HG03039 (cell line): Measurements from ENCODE around the gene XRCC1.
"Not testable (repeated sequence)": the region's sequence is repeated elsewhere in the genome, so short reads cannot be mapped to it uniquely, and the experiment has no call there.

Source experiments
- ATAC-seq: cut with Tn5 transposase; IDR thresholded peaks from one replicate; pipeline ENCODE4 v1.9.1; 2021; ENCODE audit warnings: mild to moderate bottlenecking, moderate library complexity; ENCODE audit not compliant: unreplicated experiment

The XRCC1 gene

DNA sequence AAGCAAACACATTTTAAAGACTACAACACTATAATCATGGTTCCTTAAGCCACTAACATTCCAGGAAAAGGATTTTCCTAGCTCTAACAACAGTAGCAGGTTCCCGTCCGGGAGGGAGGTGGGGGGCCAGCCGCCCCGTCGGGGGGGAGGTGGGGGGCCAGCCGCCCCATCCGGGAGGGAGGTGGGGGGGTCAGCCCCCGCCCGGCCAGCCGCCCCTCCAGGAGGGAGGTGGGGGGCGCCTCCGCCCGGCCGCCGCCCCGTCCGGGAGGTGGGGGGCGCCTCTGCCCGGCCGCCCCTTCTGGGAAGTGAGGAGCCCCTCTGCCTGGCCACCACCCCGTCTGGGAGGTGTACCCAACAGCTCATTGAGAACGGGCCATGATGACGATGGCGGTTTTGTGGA is 27.4 kb downstream of the XRCC1 start:
- ATAC-seq = not testable (repeated sequence)

DNA sequence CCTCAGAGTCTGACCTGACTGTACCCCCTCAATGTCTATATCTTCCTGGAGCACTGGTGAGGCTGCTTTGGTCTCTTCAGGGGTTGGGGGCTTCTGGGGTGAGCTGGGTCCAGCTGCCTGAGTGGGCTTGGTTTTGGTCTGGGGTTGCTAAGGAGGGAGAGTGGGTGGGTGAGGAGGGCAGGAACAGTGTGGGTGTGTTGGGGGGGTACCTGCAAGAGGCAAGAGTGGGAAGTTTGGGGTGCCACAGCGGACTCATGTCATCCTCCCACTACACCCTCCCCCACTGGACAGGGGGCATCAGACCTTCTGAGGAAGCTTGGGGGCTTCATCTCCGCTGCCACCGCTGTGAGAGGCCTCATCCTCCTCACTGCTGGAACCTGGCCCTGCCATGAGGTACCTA is 28.7 kb downstream of the XRCC1 start:
- no peak for ATAC-seq

DNA sequence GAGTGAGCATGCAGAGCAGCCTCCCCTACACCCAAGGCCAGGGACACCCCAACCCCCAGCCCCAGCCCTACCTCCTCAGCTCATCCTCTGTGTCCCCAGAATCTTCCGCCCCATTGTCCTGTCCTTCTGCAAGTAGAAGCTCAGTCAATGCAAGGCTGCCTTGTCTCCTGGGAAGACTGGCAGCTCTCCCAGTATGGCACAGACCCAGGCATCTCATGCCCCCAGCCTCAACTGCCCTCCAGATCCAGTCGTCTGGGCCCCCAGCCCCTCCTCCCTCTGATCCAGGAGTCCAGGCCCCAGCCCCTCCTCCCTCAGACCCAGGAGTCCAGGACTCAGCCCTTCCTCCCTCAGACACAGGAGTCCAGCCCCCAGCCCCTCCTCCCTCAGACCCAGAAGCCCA is 29.3 kb downstream of the XRCC1 start:
- no peak for ATAC-seq

DNA sequence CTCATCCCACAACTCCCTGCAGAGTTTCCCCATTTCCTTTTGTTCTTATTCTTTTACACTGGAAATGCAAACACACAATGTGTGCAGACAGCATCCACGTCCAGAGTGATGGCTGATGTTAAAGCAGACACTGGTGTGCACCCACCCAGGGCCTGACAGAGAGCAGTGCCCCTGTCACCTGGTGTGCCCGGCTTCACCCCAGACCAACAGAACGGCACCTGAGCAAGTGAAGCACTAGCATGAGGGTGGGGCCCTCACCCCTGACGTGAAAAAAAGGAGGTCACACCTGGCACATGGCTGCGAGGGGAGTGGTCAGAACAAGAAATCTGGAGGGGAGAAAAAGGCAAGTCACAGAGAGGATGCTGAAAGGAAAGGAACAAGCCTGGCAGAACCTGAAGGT is 30.1 kb downstream of the XRCC1 start:
- no peak for ATAC-seq

DNA sequence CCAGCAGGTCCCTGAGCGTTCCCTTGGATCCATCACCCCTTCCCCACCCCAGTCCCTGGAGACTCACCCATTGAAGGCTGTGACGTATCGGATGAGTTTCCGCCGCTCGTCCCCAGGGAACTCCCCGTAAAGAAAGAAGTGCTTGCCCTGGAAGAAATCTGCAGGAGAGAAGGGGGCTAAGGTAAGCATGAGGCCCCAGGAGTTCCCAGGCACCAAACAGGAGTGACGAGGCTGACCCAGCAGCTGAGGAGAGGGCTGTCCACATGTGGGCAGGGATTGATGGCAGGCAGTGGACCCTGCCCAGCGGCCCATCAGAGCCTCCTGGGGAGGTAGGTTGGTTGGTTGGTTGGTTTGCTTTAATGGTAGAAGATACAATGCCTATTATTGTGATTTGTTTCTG is 31.2 kb downstream of the XRCC1 start:
- no peak for ATAC-seq

DNA sequence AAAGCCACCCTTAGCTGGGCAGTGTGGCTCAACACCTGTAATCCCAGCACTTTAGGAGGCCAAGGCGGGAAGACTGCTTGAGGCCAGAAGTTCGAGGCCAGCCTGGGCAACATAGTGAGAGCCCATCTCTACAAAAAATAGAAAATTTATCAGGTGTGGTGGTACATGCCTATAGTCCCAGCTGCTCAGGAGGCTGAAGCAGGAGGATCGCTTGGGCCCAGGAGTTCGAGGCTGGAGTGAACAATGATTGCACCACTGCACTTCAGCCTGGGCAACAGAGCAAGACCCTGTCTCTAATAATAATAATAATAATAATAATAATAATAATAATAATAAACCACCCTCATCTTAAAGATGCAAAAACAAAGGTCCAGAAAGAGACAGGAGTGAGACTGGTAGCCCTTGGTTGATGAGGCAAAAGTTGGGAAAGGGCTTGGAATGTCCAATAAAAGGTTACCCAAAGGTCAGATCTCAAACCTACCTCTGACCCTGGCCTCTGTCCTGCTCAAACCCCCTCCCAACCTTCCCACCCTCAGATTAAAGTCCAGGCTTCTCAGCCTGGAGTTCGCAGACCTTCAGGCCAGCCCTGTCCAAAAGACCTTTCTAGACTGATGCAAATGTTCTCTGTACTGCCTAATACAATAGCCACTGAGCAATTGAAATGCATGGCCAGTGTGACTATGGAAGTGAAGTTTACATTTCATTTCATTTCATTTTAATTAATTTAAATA is 33.2 kb downstream of the XRCC1 start:
- ATAC-seq = no peak

DNA sequence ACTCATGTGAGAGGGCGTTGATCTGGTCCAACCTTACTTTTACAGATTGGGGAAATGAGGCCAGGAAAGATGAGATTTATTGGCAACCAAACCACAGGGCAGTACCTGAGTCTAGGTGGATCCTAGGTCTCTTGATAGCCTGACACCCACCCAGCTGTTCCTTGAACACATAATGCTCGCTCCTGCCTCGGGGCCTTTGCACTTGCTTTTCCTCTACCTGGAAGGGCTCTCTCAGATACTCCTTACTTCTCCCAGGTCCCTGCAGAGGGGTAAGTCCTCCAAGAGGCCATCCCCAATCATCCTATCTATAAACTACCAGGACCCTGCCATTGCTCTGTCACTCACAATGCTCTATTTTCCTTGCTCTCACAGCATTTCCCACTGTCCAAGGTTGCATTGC is 34.9 kb downstream of the XRCC1 start:
- no peak for ATAC-seq

DNA sequence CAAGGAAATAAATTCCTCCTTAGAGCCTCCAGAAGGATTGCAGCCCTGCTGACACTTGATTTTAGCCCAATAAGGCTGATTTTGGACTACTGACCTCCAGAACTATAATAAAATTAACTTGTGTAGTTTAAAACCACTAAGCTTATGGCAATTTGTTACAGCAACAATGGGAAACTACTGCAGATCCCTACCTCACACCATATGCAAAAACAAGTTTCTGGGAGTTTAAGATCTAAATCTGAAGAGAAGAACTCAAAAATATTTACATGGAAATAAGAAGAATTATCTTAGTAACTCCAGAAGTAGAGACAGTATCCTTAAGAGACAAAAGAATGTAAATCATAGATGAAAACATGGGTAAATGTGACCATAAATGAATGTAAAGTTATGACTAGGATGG is 36.4 kb downstream of the XRCC1 start:
- no peak for ATAC-seq

DNA sequence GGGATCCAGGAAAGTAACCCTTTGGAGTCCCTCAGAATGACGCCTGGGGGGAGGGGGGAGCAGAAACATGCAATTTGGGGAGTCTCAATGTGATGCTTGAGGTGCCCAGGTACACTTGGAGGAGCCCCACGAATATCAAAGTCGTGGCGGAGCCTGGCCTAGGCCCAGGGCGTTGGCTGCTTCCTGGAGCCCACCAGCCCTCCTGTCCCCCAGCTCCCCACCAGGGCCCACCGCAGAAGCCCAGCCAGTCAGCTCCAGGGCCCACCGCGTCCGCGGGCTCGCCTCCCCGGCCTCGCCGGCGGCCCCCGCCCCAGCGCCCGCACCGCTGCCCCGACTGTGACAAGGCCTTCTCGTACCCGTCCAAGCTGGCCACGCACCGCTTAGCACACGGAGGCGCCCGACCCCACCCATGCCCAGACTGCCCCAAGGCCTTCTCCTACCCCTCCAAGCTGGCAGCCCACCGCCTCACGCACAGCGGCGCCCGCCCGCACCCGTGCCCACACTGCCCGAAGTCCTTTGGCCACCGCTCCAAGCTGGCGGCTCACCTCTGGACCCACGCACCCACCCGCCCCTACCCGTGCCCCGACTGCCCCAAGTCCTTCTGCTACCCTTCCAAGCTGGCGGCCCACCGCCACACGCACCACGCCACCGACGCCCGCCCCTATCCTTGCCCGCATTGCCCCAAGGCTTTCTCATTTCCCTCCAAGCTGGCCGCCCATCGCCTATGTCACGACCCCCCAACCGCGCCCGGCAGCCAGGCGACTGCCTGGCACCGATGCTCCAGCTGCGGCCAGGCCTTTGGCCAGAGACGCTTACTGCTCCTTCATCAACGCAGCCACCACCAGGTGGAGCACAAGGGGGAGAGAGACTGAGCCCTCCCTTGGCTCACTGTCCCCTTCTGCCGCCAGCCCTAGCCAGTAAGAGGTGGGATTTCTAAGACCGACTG is 40.2 kb downstream of the XRCC1 start:
- ATAC-seq = no peak

DNA sequence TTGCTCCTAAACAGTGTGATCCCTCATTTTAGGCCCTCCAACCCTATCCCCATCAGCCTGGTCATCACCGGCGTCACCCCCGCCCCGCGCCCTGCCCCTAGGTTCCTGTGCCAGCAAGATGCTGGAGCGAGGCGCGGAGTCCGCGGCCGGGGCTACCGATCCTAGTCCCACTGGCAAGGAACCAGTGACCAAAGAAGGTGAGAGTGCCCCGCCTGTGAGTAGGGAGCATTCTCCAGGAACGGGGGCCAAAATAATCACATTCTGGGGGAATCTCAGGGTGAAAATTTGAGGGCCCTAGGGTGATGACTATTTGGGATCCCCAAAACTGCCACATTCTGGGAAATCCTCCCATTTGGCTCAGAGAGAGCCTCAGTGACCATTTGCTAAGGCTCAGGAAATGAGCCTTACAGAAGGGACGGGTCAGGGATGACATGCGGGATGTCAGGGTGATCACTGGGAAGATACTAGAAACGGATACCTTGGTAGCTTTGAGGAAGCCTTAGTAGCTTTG is 41.0 kb downstream of the XRCC1 start:
- ATAC-seq = no peak

DNA sequence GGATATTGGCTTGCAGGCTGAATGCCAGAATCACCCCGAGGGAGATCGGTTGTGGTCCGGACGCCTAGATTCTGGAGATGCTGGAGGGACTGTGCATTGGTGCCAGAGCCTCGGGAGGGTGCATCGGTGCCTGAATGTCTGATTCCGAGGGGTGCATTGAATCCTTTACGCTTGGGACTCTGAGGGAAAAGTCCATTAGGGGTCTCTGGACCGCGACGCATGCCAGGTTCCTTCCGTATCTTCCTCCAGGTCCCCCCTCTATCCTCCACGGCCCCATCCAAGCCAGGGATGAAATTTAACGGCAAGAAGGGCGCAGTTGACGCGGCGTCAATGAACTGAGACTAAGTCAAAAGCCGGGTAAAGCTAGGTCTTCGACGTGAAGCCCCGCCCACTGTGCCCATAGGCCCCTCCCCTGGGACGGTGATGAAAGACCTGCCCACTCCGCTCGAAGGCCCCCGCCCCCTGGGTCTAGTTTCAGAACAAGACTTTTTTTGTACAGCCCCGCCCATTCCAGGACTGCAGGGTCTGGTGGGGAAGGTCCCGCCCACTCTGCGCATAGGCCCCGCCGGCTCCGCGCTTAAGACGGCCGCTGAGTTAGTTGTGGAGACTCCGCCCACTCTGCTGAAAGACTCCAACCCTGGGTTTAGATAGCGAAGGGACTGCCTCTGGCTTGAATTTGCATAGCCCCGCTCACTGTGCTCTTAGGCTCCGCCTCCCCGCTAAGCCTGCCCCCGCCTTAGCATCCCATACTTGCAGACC is 41.6 kb downstream of the XRCC1 start:
- peak; percentile 56 for ATAC-seq

DNA sequence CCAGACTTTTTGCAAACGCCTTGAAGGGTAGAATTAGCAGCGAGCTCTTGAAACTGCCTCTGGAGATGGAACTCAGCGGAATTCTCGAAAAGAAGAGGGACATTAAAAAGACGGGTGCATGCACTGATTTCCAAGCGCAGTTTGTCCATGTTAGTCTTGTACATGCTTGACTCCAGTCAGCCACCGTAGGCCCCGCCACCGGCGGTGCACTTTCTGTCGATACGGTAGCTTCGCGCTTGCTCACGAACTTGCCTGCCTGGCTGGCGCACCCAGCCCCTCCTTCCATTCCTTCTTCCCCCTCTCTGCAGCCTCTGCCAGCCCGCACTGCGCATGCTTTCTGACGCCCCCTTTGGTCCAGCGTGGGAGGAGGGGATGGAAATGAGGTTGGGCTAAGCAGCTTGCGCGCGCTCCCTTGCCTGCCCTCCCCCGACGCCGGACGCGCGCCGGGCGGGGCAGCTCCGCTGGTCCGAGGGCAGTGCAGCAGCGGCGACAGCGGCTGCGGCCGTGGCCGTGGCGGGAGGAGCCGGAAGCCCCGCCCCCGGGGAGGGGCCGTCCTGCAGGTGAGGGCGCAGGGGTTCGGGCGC is 42.3 kb downstream of the XRCC1 start, which contains the start of gene ZNF575:
Gene ZNF575 (plus strand): TSS at position 227 of the 584 bp plus-strand sequence. CDS start 1,235 bp downstream, outside the sequence.
- peak; percentile 56 for ATAC-seq

DNA sequence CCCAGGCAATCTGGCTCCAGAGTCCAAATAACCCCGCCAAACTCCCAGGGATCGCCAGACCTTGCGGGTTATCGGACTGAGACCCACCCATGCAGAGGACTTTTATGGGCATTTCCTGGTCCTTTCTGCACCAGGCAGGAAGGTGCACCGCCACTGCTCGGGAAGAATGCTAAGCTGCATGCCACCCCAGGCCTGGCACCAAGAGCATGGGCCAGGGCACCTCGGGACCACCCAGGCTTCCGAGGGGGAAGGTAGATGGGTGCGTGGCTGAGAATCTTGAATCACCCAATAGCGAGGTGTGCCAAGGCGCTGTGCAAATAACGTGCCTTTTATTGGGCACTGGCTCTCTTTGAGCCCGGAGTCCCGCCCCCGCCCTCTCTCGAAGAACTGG is 42.8 kb downstream of the XRCC1 start:
- no peak for ATAC-seq

DNA sequence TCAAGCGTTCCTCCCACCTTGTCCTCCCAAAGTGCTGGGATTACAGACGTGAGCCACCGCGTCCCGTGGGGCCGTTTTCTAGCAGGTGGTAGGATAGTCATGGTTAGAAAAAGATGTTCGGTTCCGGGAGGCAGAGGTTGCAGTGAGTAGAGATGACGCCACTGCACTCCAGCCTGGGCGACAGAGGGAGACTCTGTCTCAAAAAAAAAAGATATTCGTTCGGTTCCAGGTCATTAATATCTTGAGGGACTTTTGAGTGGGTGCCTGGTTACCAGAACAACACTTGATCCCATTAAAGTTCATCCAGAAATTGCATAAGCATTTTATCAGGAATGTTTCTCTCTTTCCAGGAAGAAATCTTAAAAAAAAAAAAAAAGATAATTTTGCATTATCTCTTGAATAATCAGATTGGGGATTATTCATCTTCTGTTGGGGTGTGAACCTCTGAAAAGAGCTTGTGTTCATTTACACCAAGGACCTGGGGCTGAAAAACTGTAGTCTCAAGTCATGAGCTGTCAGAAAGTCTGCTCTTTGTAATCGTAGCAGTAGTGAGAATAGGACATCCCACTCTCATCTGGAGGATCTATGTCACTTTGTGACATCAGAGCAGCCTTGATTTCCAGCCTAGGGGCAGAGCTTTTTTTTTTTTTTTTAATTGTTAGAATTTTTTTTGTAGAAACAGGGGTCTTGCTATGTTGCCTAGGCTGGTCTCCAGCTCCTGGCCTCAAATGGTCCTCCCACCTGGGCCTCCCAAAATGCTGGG is 47.3 kb downstream of the XRCC1 start:
- no peak for ATAC-seq

DNA sequence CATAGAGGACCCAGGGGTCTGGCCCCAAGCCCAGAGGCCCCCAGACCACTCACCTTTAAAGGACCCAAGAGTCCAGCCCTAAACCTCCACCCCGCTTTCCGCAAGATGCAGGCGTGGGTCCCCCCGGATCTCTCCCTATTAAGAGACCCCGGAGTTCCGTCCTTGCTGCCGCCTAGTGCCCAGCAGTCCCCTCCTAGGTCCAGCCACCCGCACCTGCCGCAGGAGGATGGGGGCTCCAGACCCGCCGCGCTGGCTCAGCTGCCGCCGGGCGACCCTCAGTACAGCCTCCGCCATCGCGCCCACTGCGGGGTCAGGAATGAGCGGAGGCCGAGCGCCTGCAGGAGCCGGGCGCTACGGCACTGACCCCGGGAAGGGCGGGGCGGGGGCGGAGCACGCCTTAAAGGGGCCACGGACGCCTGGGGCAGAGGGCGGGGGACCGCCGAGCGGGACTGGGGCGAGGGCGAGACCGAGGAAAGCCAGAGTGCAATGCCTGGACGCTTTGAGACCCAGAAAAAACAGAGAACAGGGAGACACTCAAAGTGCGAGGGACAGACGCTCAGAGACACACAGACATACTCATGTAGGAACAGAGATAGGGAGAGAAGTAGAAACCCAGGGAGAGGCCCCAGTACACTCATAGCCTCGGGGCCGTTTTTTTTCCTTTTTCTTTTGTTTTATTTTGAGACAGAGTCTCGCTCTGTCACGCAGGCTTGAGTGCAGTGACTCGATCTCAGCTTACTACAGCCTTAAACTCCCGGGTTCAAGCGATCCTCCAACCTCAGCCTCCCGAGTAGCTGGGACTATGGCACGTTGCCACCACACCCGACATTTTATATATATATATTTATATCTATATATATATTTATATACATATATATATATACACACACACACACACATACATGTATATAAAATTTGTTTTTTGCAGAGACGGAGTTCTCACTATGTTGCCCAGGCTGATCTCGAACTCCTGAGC is 48.2 kb downstream of the XRCC1 start, which contains the start of gene ETHE1:
Gene ETHE1 (minus strand): TSS at position 318 of the 976 bp plus-strand sequence. CDS start 24 bp downstream, at position 294.
- ATAC-seq = no peak

DNA sequence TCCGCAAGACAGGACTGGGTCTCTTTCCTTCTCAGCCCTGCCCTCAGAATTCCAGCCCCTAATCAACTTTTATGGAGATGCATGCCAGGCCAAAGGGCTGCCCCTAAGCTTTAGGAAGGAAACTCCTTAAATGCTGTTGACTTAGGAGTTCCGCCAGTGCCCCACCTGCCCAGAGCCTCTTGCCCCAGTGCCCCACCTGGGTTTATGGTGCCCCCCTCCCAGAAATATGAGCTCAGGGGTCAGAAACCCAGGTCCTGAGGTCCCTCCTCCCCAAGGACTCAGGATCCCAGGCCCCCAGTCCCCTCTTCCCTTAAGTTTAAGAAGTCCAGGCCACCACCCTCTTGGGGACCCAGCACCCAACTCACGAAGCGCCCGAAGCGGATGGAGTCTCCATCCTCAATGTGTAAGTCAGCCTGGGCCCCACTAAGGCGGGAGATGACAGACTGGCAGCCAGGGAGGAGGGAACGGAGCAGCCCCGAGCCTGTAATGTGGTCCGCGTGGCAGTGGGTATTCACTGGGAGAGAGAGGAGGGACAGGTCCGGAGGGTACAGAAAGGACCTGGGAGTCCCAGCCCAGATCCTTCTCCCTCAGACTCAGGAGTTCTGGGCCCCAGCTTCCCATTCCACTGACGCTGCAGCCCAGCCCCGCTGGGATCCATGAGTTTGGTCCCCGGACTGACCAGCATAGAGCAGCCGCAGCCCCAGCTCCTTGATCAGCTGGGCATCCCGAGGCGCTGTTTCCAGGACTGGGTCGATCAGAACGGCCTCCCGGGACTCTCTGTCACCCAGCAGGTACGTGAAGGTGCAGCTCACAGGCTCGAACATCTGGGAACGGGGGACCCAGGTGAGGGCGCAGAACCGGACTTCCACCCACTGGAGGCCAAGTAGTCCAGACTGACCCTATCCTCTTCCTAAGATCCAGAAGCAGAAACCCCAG is 49.2 kb downstream of the XRCC1 start:
- ATAC-seq = no peak
